ENCODE measurements around the gene S100A13.

DNA sequence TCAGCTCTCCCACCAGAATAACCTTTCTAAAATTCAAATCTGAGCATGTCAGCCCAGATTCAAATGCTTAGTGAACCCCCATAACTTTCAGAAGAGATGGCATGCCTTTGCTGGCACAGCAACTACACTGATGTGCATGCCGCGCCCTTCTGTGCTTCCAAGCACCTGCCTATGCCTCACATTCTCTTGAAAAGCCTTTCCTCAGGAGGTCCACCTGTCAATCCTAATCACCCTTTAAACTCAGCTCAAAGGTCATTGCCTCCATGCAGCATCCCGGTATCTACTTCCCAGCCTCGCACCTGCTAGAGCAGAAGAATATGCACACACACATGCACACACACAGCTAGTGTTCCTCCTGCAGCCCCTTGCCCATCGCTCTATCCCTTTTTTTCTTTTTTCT is 56.4 kb downstream of the S100A13 start:
- TF ChIP-seq YY1 (IDR thresholded peaks at IDR 0.05; ENCODE audit: insufficient read depth, insufficient read length), result no peak
- TF ChIP-seq SUZ12 (IDR thresholded peaks at IDR 0.05; ENCODE audit: extremely low read depth, insufficient read depth, insufficient read length), result no peak
- no peak for TF ChIP-seq ZNF274 (IDR thresholded peaks at IDR 0.05; ENCODE audit: low read depth, low read length)
